Measurements from ENCODE around the gene CYBRD1. TPM values are rescaled to one million over a fixed set of nuclear protein-coding genes. Genes with fewer than 3 reads are reported as not detected.

Gene CYBRD1
- total and polyA plus RNA-seq, 9 donors, result 147 to 248 (median 191) TPM

GRCh38 chr2:171574149-171574795, 52.0 kb downstream of the CYBRD1 start:
- Histone ChIP-seq H3K27me3 (no peaks in the 10 kb centered on the region), H3K27ac (no peak overlapping the region), H3K4me1 (ENCODE audit: insufficient read depth) (no peaks in the 10 kb centered on the region), H3K36me3 (no peaks in the 10 kb centered on the region), H3K9me3 (no peaks in the 10 kb centered on the region), H3K4me3 (no peak overlapping the region)
- TF ChIP-seq, protein P1, sequence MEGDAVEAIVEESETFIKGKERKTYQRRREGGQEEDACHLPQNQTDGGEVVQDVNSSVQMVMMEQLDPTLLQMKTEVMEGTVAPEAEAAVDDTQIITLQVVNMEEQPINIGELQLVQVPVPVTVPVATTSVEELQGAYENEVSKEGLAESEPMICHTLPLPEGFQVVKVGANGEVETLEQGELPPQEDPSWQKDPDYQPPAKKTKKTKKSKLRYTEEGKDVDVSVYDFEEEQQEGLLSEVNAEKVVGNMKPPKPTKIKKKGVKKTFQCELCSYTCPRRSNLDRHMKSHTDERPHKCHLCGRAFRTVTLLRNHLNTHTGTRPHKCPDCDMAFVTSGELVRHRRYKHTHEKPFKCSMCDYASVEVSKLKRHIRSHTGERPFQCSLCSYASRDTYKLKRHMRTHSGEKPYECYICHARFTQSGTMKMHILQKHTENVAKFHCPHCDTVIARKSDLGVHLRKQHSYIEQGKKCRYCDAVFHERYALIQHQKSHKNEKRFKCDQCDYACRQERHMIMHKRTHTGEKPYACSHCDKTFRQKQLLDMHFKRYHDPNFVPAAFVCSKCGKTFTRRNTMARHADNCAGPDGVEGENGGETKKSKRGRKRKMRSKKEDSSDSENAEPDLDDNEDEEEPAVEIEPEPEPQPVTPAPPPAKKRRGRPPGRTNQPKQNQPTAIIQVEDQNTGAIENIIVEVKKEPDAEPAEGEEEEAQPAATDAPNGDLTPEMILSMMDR (IDR thresholded peaks at IDR 0.05), result peak; percentile 76 to 83 (median 80)
- no peak for TF ChIP-seq POLR2A (IDR thresholded peaks at IDR 0.05)
- 21 to 24% (median 24%) methylated on average over 21 of the region's 21 CpGs for WGBS, 3 donors
- intact Hi-C loops (cut with DNase I), result loop anchor here in 2 of 4 donors (10.0 kb wide), 1 partner anchor 531 kb away; the partner anchor contains the start of gene DLX2 (in 2 of the 2)
- DNase-seq, result peak; percentile 72 to 88 (median 78)

DNA sequence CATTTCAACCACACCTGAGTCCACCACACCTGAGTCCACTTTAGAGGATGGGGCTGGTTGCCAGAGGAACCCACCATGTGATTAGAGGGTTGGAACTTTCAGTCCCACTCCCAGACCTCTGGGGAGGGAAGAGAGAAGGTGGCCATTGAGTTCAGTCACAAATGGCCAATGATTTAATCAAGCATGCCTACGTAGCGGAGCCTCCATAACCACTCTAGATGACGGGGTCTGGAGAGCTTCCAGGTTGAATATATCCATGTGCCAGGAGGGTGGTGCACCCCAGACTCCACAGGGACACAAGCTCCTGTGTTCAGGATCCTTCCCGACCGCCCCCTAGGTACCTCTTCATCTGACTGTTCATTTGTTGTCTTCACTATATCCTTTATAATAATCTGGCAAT, 53.3 kb downstream of the CYBRD1 start:
- Histone ChIP-seq H3K4me1 (ENCODE audit: insufficient read depth) (no peaks in the 10 kb centered on the region), H3K27me3 (no peaks in the 10 kb centered on the region), H3K36me3 (no peaks in the 10 kb centered on the region), H3K4me3 (no peak overlapping the region), H3K27ac (no peak overlapping the region), H3K9me3 (no peaks in the 10 kb centered on the region)
- DNase-seq, result no peak
- 75 to 83% (median 80%) methylated on average over 5 of the region's 5 CpGs for WGBS, 3 donors
- TF ChIP-seq, protein P1 (IDR thresholded peaks at IDR 0.05), result no peak
- TF ChIP-seq POLR2A (IDR thresholded peaks at IDR 0.05) (no peak), EP300 (IDR thresholded peaks at IDR 0.05) (no peak)
- intact Hi-C loops (cut with DNase I), result loop anchor here in 2 of 4 donors (10.0 kb wide), 1 partner anchor 529 kb away; the partner anchor contains the start of gene DLX2 (in 2 of the 2)

DNA sequence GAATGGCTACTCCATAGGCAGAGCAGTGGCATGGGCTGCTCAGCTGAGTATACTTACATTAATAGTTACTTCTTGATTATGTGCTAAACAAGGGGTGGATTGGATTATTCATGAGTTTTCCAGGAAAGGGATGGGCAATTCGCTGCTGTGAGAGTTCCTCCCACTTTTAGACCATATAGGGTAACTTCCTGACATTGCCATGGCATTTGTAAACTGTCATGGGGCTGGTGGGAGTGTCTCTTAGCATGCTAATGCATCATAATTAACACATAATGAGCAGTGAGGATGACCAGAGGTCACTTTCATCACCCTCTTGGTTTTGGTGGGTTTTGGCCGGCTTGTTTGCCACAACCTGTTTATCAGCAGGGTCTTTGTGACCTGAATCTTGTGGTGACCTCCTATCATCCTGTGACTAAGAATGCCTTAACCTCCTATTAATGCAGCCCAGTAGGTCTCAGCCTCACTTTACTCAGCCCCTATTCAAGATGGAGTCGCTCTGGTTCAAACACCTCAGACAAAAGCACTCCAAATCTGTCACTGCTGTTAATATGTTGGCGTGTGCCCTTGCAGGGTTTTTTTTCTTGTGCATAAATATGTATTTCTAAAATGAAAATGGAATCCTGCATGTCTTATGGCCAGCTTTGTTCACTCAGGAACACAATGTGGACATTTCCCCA, 56.0 kb downstream of the CYBRD1 start:
- DNase-seq, result no peak
- Histone ChIP-seq H3K4me3 (no peak overlapping the region), H3K27me3 (no peaks in the 10 kb centered on the region), H3K4me1 (ENCODE audit: insufficient read depth) (no peaks in the 10 kb centered on the region), H3K9me3 (no peaks in the 10 kb centered on the region), H3K36me3 (no peaks in the 10 kb centered on the region), H3K27ac (no peak overlapping the region)
- TF ChIP-seq, protein P1 (IDR thresholded peaks at IDR 0.05), result no peak
- no peak for TF ChIP-seq EP300 (IDR thresholded peaks at IDR 0.05)
- TF ChIP-seq POLR2A (IDR thresholded peaks at IDR 0.05), result no peak
- 76 to 89% (median 79%) methylated on average over 4 of the region's 4 CpGs for WGBS, 3 donors
- intact Hi-C loops (cut with DNase I), result loop anchor here in 2 of 4 donors (10.0 kb wide), 1 partner anchor 527 kb away; the partner anchor contains the start of gene DLX2 (in 2 of the 2)

- Histone ChIP-seq H3K36me3 (no peaks in the 10 kb centered on the region), H3K4me3 (no peak overlapping the region), H3K27me3 (no peaks in the 10 kb centered on the region), H3K4me1 (ENCODE audit: insufficient read depth) (no peaks in the 10 kb centered on the region), H3K9me3 (no peaks in the 10 kb centered on the region), H3K27ac (no peak overlapping the region)
- intact Hi-C loops (cut with DNase I), result loop anchor here in 2 of 4 donors (10.0 kb wide), 1 partner anchor 525 kb away; the partner anchor contains the start of gene DLX2 (in 2 of the 2)
- WGBS, 3 donors, result 86 to 96% (median 96%) methylated on average over 1 of the region's 1 CpG
- no peak for TF ChIP-seq EP300 (IDR thresholded peaks at IDR 0.05)
- no peak for TF ChIP-seq POLR2A (IDR thresholded peaks at IDR 0.05)
- TF ChIP-seq, protein P1 (IDR thresholded peaks at IDR 0.05), result no peak
- DNase-seq, result no peak
Observed at GRCh38 chr2:171579481-171579880, 57.2 kb downstream of the CYBRD1 start.

Data from ovary (tissue), 9 donors.